ENCODE results near the gene SELENOO.

Gene SELENOO

DNA sequence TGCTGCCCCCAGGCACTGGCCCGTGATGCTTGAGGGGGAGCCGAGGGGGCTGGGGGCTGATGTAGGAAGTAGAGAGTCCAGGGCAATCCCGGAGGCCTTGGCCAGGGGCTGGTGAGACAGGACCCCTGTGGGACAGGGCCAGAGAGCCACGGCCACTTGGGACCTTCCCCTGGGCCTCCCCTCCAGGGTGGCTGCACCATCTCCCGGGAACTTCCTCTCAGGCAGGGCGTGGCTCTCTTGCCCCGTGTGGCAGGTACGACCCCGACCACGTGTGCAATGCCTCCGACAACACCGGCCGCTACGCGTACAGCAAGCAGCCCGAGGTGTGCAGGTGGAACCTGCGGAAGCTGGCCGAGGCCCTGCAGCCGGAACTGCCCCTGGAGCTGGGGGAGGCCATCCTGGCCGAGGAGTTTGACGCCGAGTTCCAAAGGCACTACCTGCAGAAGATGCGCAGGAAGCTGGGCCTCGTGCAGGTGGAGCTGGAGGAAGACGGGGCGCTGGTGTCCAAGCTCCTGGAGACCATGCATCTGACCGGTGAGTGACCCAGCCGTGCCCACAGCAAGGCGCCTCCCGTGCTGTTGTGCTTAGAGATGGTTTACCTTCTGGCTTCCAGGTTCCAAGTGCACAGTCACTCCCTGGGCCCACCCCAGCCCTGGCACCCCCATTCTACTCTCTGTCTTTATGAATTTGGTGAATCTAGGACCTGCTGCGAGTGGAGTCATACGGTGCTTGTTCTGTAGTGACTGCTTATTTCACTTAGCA, 9.7 kb downstream of the SELENOO start:
- no peak overlapping the region for H3K27ac ChIP-seq (ENCODE audit: low read length)

DNA sequence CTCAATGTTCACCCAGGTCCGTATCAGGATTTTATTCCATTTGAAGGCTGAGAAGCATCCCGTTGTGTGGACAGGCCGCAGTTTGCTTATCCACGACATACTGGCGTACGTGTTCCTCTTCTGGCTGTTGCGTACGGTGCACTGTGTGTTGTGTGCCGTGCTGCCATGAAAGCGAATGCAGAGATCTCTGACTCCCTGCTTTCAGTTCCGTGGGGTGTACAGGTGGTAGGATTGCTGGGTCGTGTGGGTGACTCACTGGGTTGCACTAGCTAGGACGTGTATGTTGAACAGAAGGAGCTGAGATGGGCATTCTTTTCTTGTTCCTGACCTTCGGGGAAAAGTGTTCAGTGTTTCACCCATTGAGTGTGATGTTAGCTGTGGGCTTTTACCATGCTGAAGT, 10.3 kb downstream of the SELENOO start:
- H3K27ac ChIP-seq (ENCODE audit: low read length) = no peak overlapping the region
- no peak for DNase-seq (ENCODE audit: low read depth, low spot score)
- H3K36me3 ChIP-seq (ENCODE audit: control insufficient read depth, insufficient read depth, low read length) = peaks cover 17% of the 10 kb centered on the region
- no peaks in the 10 kb centered on the region for H3K27me3 ChIP-seq (ENCODE audit: control insufficient read depth, insufficient read depth, low read length)
- WGBS (ENCODE audit: insufficient coverage, insufficient read length) = no CpG with 5 or more reads among the region's 14 CpGs
- no peak overlapping the region for H3K4me3 ChIP-seq (ENCODE audit: low read length)
- no peaks in the 10 kb centered on the region for H3K4me1 ChIP-seq (ENCODE audit: control insufficient read depth, insufficient read depth, low read length)
- H3K9me3 ChIP-seq (ENCODE audit: control insufficient read depth, insufficient read depth, low read length) = no peaks in the 10 kb centered on the region

More for the DNA sequence above, 9.7 kb downstream of the SELENOO start:
- WGBS (ENCODE audit: insufficient coverage, insufficient read length) = no CpG with 5 or more reads among the region's 32 CpGs
- H3K27me3 ChIP-seq (ENCODE audit: control insufficient read depth, insufficient read depth, low read length) = no peaks in the 10 kb centered on the region
- no peaks in the 10 kb centered on the region; the same call in 1 of the 2 replicates for H3K4me1 ChIP-seq (ENCODE audit: control insufficient read depth, insufficient read depth, low read length)
- DNase-seq (ENCODE audit: low read depth, low spot score) = no peak
- no peak overlapping the region for H3K4me3 ChIP-seq (ENCODE audit: low read length)
- no peaks in the 10 kb centered on the region for H3K9me3 ChIP-seq (ENCODE audit: control insufficient read depth, insufficient read depth, low read length)
- H3K36me3 ChIP-seq (ENCODE audit: control insufficient read depth, insufficient read depth, low read length) = peaks cover 17% of the 10 kb centered on the region

DNA sequence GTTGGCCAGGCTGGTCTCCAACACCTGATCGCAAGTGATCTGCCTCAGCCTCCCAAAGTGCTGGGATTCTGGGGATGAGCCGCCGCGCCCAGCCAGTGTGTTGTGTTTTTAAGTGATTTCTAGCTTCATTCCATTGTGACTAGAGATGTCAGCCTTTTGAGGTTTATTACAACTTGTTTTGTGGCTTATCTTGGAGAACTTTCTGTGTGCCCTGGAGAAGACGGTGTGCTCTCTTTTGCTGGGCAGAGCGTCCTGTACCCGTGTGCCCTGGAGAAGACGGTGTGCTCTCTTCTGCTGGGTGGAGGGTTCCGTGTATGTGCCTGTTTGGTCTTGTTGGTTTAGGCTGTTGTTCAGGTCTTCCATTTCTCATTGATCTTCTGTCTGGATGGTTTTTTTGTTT, 12.5 kb downstream of the SELENOO start:
- Histone ChIP-seq H3K4me3 (ENCODE audit: low read length) (no peak overlapping the region), H3K4me1 (ENCODE audit: control insufficient read depth, insufficient read depth, low read length) (no peaks in the 10 kb centered on the region), H3K36me3 (ENCODE audit: control insufficient read depth, insufficient read depth, low read length) (peaks cover 31% of the 10 kb centered on the region), H3K9me3 (ENCODE audit: control insufficient read depth, insufficient read depth, low read length) (no peaks in the 10 kb centered on the region), H3K27ac (ENCODE audit: low read length) (no peak overlapping the region), H3K27me3 (ENCODE audit: control insufficient read depth, insufficient read depth, low read length) (no peaks in the 10 kb centered on the region)
- DNase-seq (ENCODE audit: low read depth, low spot score) = no peak
- WGBS (ENCODE audit: insufficient coverage, insufficient read length) = no CpG with 5 or more reads among the region's 9 CpGs

DNA sequence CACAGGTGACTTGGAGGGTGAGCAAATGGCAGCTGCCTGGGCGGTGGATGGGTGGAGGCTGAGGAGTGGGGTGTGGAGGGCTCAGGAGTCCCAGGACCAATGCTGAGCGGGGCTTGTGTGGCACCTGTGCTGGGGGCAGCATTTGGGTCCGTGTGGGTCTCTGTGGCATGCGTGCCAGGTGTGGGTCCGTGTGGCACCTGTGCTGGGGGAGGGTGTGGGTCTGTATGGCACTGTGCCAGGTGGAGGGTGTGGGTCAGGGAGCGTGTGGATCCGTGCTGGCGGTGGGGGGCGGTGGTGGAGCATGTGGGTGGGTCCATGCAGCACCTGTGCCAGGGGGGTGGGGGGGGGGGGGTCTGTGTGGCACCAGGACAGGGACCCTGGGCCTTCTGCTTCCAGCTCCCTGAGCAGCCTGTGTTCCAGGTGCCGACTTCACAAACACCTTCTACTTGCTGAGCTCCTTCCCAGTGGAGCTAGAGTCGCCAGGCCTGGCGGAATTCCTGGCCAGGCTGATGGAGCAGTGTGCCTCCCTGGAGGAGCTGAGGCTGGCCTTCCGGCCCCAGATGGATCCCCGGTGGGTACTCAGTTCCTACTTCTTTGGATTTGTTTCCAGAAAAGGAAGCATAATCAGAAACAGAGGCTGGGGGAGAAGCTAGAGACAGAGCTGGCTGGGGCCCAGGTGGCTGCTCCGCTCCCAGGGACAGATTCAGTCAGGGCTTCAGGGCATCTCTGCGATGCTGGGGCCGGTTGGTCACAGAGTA, 14.7 kb downstream of the SELENOO start:
- no peaks in the 10 kb centered on the region for H3K27me3 ChIP-seq (ENCODE audit: control insufficient read depth, insufficient read depth, low read length)
- peaks cover 31% of the 10 kb centered on the region for H3K36me3 ChIP-seq (ENCODE audit: control insufficient read depth, insufficient read depth, low read length)
- no CpG with 5 or more reads among the region's 17 CpGs for WGBS (ENCODE audit: insufficient coverage, insufficient read length)
- no peak for DNase-seq (ENCODE audit: low read depth, low spot score)
- H3K4me1 ChIP-seq (ENCODE audit: control insufficient read depth, insufficient read depth, low read length) = peaks cover 1% of the 10 kb centered on the region; the same call in 1 of the 2 replicates
- no peaks in the 10 kb centered on the region for H3K9me3 ChIP-seq (ENCODE audit: control insufficient read depth, insufficient read depth, low read length)
- no peak overlapping the region for H3K4me3 ChIP-seq (ENCODE audit: low read length)
- H3K27ac ChIP-seq (ENCODE audit: low read length) = no peak overlapping the region

DNA sequence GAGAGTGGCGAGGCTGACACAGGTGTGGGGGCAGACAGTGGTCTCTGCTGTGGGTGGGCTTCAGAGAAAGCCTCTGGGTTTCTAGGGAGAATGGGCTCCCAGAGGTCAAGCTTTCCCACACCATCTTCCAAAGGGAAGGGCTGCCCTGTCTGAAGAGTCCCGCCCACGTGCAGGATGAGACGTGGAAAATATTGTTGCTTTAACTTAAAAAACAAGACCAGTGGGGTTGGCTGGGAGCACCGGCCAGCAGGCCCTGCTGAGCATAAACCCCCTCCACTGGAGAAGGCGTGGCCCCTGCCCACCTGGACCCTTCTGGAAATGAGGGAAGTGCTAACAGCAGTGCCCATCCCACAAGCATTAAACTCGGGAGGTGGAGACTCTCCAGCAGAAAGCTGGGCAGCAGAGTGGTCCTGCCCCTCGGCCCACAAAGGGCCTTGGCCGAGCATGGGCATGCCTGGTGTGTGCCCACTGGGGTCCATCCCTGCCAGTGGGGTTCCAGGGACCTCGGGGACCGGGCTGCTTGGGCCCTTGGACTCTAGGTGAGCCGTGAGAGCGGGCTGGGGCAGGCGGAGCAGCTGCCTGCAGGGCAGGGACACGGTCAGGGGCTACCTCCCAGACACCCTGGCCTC, 15.4 kb downstream of the SELENOO start:
- no peak overlapping the region for H3K4me3 ChIP-seq (ENCODE audit: low read length)
- H3K36me3 ChIP-seq (ENCODE audit: control insufficient read depth, insufficient read depth, low read length) = peaks cover 33% of the 10 kb centered on the region
- no peaks in the 10 kb centered on the region for H3K27me3 ChIP-seq (ENCODE audit: control insufficient read depth, insufficient read depth, low read length)
- H3K9me3 ChIP-seq (ENCODE audit: control insufficient read depth, insufficient read depth, low read length) = no peaks in the 10 kb centered on the region
- WGBS (ENCODE audit: insufficient coverage, insufficient read length) = no CpG with 5 or more reads among the region's 15 CpGs
- no peak overlapping the region for H3K27ac ChIP-seq (ENCODE audit: low read length)
- DNase-seq (ENCODE audit: low read depth, low spot score) = no peak
- H3K4me1 ChIP-seq (ENCODE audit: control insufficient read depth, insufficient read depth, low read length) = peaks cover 1% of the 10 kb centered on the region; the same call in 1 of the 2 replicates

DNA sequence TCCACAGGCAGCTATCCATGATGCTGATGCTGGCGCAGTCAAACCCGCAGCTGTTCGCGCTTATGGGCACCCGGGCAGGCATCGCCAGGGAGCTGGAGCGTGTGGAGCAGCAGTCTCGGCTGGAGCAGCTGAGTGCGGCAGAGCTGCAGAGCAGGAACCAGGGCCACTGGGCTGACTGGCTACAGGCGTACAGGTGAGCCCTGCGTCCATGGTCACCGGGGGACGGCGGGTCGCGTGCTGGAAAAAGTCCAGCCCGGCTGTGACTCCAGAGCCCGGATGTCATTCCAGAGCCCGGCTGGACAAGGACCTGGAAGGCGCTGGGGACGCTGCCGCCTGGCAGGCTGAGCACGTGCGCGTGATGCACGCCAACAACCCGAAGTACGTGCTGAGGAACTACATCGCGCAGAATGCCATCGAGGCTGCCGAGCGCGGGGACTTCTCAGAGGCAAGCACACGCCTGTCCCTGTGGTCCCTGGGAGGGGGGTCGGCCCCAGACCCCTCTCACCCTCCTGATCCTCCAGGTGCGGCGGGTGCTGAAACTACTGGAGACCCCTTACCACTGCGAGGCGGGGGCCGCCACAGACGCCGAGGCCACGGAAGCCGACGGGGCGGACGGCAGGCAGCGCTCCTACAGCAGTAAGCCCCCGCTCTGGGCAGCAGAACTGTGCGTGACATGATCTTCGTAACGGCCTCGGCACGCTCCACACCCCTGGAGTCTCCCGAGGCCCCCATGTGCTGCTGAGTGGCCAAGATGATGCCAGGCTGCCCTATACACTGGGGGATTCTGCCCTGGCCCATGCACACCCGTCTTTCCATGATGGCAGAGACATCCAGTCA, 16.1 kb downstream of the SELENOO start:
- no CpG with 5 or more reads among the region's 57 CpGs for WGBS (ENCODE audit: insufficient coverage, insufficient read length)
- H3K36me3 ChIP-seq (ENCODE audit: control insufficient read depth, insufficient read depth, low read length) = peaks cover 37% of the 10 kb centered on the region
- no peak overlapping the region for H3K4me3 ChIP-seq (ENCODE audit: low read length)
- DNase-seq (ENCODE audit: low read depth, low spot score) = no peak
- peaks cover 1% of the 10 kb centered on the region; the same call in 1 of the 2 replicates for H3K4me1 ChIP-seq (ENCODE audit: control insufficient read depth, insufficient read depth, low read length)
- H3K27me3 ChIP-seq (ENCODE audit: control insufficient read depth, insufficient read depth, low read length) = no peaks in the 10 kb centered on the region
- H3K27ac ChIP-seq (ENCODE audit: low read length) = no peak overlapping the region
- no peaks in the 10 kb centered on the region for H3K9me3 ChIP-seq (ENCODE audit: control insufficient read depth, insufficient read depth, low read length)

DNA sequence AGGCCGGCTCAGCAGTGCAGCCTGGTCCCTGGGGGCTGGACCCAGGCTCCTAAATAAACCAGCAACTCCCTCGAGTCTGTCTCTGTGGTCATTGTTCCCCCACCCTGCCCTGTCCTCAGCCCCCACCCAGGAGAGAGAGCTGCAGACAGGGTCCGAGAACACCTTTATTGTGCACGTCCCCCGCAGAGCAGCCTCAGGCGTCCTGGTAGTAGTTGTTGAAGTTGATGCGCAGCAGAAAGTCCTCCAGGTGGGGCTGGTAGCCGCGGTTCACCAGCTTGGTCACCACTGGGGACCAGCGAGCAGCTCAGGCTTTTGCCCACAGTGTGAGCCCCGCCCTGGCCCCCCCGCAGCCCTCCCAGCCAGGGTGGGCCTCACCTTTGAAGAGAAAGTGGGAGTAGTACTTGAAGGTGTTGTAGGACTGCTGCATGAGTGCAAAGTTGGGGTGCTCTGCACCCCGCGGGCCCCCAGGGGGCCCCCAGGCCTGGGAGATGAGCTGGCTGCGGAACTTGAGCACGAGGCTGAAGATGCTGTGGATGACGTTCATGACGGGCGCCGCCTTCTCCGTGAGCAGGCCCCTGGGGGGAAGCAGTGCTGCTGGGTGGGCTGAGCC, 16.8 kb downstream of the SELENOO start:
- Histone ChIP-seq H3K9me3 (ENCODE audit: control insufficient read depth, insufficient read depth, low read length) (no peaks in the 10 kb centered on the region), H3K36me3 (ENCODE audit: control insufficient read depth, insufficient read depth, low read length) (peaks cover 34% of the 10 kb centered on the region), H3K4me1 (ENCODE audit: control insufficient read depth, insufficient read depth, low read length) (peaks cover 1% of the 10 kb centered on the region; the same call in 1 of the 2 replicates), H3K4me3 (ENCODE audit: low read length) (no peak overlapping the region), H3K27me3 (ENCODE audit: control insufficient read depth, insufficient read depth, low read length) (no peaks in the 10 kb centered on the region), H3K27ac (ENCODE audit: low read length) (no peak overlapping the region)
- WGBS (ENCODE audit: insufficient coverage, insufficient read length) = no CpG with 5 or more reads among the region's 21 CpGs
- no peak for DNase-seq (ENCODE audit: low read depth, low spot score)

DNA sequence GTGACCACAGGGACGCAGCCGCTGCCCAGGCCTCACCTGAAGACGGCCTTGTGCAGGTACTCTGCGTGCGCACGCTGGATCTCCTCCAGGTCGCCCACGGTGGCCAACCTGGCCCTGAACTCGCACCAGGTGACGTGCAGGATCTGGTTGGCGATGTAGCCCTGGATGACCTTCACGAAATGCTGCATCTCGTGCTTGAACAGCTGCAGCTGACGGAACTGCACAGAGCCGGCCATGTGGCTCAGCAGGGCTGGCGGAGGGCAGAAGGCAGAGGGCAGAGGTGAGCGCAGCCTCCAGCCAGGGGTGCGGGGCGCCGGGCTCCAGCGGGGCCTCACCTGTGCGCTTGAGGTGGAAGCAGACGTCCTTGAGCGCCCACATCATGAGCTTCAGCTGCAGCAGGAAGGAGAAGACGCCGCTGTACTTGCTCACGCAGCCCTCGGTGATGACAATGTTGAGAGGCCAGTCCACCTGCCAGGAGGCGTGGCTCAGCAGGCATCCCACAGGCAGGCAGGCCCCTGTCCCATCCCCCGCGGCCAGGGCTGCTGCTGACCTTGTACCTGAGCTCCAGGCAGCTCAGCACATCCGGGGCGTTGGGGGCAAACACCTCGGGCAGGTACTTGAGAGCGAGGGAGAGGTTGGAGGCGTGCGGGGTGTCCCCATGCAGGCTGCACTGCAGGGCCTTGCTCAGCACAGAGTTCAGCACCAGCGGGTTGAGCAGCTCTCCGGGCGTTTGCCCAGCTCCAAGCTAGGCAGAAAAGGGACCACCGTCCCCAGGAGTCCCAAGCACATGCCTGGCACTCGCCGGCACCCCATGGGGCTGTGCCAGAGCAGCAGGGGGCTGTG, 17.6 kb downstream of the SELENOO start:
- no peaks in the 10 kb centered on the region for H3K27me3 ChIP-seq (ENCODE audit: control insufficient read depth, insufficient read depth, low read length)
- peaks cover 34% of the 10 kb centered on the region for H3K36me3 ChIP-seq (ENCODE audit: control insufficient read depth, insufficient read depth, low read length)
- no peak overlapping the region for H3K27ac ChIP-seq (ENCODE audit: low read length)
- no peak for DNase-seq (ENCODE audit: low read depth, low spot score)
- no peak overlapping the region for H3K4me3 ChIP-seq (ENCODE audit: low read length)
- H3K9me3 ChIP-seq (ENCODE audit: control insufficient read depth, insufficient read depth, low read length) = no peaks in the 10 kb centered on the region
- H3K4me1 ChIP-seq (ENCODE audit: control insufficient read depth, insufficient read depth, low read length) = peaks cover 1% of the 10 kb centered on the region; the same call in 1 of the 2 replicates
- no CpG with 5 or more reads among the region's 43 CpGs for WGBS (ENCODE audit: insufficient coverage, insufficient read length)

DNA sequence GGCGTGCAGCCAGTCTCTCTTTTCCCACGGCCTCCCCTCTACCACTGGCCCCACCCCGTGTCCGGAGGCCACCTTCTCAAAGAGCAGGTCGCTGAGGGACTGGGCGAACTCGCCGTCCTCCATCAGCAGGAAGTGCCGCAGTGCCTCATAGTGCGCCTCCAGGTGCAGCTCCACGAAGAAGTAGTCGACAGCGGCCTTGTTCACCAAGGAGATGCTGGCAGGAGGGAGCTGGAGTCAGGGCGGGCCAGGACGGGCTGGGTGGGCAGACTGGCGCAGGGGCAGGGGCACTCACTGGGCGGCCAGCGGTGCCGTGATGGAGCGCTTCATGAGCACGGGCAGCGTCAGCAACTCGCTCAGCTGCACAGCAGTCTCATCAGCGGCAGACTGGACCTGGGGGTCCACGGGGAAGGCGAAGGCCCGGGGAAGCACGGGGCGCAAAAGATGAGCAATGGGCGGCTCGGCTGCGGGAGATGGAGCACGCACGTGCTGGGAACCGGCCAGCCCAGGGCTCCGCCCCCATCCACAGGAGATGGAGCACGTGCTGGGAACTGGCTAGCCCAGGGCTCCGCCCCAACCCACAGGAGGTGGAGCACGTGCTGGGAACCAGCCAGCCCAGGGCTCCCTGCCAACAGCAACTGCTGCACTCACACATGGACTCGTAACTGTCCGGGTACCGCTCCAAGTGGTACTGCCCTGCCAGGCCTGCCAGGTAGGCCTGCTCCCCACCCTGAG, 18.4 kb downstream of the SELENOO start:
- Histone ChIP-seq H3K4me3 (ENCODE audit: low read length) (no peak overlapping the region), H3K4me1 (ENCODE audit: control insufficient read depth, insufficient read depth, low read length) (peaks cover 1% of the 10 kb centered on the region; the same call in 1 of the 2 replicates), H3K27me3 (ENCODE audit: control insufficient read depth, insufficient read depth, low read length) (no peaks in the 10 kb centered on the region), H3K9me3 (ENCODE audit: control insufficient read depth, insufficient read depth, low read length) (no peaks in the 10 kb centered on the region), H3K36me3 (ENCODE audit: control insufficient read depth, insufficient read depth, low read length) (peaks cover 34% of the 10 kb centered on the region), H3K27ac (ENCODE audit: low read length) (no peak overlapping the region)
- no CpG with 5 or more reads among the region's 42 CpGs for WGBS (ENCODE audit: insufficient coverage, insufficient read length)
- no peak for DNase-seq (ENCODE audit: low read depth, low spot score)
